Gastrocnemius medialis (tissue), 4 donors: Measurements from ENCODE around the gene PPP1R27.

ENCODE experiments used
- POLR2A ChIP-seq, 2 donors: fragments of 450-650 bp; IDR thresholded peaks; one replicate each; pipeline ENCODE4 v1.6.1; 2017; ENCODE audit warnings: antibody characterized with exemption in 2 of 2, mild to moderate bottlenecking in 2 of 2, moderate library complexity in 2 of 2
- TF ChIP-seq, protein P1 (sequence below), 5 experiments: fragments of 450-650 bp in 3 of 5; fragments of 200-600 bp in 2 of 5; sonication (generic) in 2 of 5; IDR thresholded peaks in 4 of 5; conservative IDR thresholded peaks in 1 of 5; 1 replicate in 4 of 5; 2 replicates in 1 of 5; pipeline ENCODE4 v1.5.1; 2016 to 2019; ENCODE audit warnings: antibody characterized with exemption in 5 of 5, mild to moderate bottlenecking in 3 of 5, moderate library complexity in 3 of 5

DNA sequence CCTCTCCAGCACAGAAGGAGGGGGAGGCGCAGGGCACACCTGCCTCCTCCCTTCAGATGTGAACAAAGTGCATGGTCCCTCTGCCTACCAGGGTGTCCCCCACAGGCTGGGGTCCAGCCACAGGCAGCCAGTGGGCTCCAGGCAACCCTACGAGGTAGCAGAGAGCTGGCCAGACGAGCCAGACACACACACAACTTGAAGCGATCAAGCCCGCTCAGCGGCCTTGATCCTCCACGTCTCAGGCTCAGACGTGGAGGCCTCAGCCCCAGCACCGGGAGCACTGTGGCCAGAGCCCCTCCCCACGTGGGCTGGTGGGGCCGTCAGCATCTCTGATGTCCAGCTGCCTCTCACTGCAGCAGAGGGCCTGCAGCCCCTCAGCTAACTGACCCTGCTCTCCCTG lies 10.3 kb downstream of the PPP1R27 start:
- TF ChIP-seq, protein P1, sequence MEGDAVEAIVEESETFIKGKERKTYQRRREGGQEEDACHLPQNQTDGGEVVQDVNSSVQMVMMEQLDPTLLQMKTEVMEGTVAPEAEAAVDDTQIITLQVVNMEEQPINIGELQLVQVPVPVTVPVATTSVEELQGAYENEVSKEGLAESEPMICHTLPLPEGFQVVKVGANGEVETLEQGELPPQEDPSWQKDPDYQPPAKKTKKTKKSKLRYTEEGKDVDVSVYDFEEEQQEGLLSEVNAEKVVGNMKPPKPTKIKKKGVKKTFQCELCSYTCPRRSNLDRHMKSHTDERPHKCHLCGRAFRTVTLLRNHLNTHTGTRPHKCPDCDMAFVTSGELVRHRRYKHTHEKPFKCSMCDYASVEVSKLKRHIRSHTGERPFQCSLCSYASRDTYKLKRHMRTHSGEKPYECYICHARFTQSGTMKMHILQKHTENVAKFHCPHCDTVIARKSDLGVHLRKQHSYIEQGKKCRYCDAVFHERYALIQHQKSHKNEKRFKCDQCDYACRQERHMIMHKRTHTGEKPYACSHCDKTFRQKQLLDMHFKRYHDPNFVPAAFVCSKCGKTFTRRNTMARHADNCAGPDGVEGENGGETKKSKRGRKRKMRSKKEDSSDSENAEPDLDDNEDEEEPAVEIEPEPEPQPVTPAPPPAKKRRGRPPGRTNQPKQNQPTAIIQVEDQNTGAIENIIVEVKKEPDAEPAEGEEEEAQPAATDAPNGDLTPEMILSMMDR (IDR thresholded peaks at IDR 0.05 in 4 of 5, conservative IDR thresholded peaks at IDR 0.05 in 1 of 5): no peak
- TF ChIP-seq POLR2A (IDR thresholded peaks at IDR 0.05): no peak
